Measurements from ENCODE around the gene IGF1R.
"Not testable (repeated sequence)": the region's sequence is repeated elsewhere in the genome, so short reads cannot be mapped to it uniquely, and the experiment has no call there.

Gene IGF1R

GRCh38 chr15:98999233-98999632 is 350.9 kb downstream of the IGF1R start:
- ChIA-PET POLR2A (no interaction called here), CTCF (no interaction called here)
- TF ChIP-seq CTCF (IDR thresholded peaks at IDR 0.05; ENCODE audit: control extremely low read depth, extremely low read depth, low read depth, missing control alignments): no peak
- DNase-seq (ENCODE audit: extremely low spot score): no peak

- TF ChIP-seq CTCF (IDR thresholded peaks at IDR 0.05; ENCODE audit: control extremely low read depth, extremely low read depth, low read depth, missing control alignments): no peak
- ChIA-PET CTCF (no interaction called here), POLR2A (no interaction called here)
- no peak for DNase-seq (ENCODE audit: extremely low spot score)
These were observed 353.9 kb downstream of the IGF1R start for GRCh38 chr15:99002226-99002625.

DNA sequence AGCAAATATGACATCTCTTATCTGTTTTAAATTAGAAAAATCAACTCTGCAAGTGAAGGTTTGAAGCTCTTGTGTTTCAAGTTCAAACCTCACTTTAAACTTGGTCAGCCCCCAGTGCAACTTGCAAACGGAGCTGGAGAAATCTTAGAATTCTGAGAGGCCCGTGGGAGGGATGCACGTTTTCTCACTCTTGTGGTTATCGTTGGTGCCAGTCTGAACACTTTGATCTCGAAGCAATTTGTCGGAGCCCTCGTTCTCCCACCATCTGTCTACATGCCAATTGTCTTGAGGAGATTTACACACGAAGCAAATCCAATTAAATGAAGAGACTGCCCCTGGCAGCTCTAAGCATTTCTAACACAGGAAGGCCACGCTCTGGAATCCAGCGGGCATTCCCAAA is 355.0 kb downstream of the IGF1R start:
- CTCF ChIA-PET: interaction anchor here (0.9 kb wide), 1 partner anchor 19 kb away, joined by 3 read pairs; no protein-coding TSS in a partner anchor
- POLR2A ChIA-PET; DNase-seq (ENCODE audit: extremely low spot score): not testable (repeated sequence)

DNA sequence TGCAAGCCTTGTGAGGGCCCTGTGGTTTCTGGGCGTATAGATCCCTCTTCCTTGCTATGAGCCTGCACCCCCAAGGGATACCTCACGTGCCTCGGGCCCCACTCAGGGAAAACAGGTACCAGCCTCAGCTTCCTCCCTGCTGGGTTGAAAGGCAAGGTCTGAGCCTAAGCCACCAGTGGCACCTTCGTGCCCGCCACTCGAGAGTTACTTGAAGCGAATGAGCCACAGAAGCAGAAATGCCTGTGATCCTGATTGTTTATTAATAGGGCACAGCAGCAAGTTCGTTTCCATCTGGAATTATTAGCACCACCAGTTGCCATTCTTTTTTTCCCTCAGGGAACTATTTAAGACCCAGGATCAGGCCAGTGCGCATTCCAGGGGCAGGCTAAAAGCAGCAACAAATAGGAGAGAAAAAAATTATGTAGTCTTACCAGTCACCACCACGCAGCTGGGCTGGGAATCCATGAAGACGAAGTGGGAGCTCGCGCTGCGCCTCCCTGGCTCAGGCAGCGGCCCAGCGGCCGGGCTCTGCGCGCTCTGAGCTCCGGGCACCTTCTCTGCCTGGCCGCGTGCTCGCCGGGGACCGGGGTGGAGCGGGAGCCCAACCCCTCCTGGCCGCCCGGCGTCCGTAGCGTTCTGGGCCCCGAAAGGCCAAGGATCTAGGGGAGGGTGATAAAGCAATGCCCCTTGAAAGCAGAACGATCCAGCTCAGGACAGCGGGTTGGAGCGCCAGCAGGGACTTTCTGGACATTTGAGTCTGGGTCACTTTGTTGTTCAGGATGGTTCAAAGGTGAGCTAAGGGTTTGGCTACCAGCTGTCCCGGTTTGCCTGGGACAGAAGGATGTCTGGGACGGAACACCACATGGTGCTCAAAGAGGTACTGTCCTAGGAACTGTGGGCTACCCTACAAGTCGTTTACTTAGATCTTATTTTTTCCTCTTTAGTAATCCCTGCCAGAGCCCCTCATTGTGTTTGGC is 356.9 kb downstream of the IGF1R start:
- DNase-seq (ENCODE audit: extremely low spot score); POLR2A ChIA-PET: not testable (repeated sequence)
- CTCF ChIA-PET: interaction anchor here (1.7 kb wide), 1 partner anchor 8 kb away, joined by 4 read pairs; no protein-coding TSS in a partner anchor

DNA sequence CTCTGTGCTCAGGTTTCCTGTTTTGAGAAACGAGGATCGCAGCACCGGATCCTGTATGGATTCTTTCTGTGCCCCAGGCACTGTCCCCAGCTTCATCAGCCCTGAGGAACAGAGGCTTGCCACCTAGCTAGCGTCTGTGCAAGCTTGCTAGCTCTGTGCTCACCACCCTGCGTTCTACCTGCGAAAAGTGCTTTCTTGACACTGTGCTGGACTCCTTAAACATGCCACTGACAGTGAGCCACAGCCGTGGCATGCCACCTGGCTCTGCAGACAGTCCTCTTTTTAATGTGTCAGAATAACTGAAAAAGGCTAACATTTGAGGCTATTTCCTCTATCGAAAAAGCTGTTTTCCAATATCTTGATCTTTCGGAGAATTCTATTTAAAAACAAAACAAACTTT is 357.8 kb downstream of the IGF1R start:
- TF ChIP-seq CTCF (IDR thresholded peaks at IDR 0.05; ENCODE audit: control extremely low read depth, extremely low read depth, low read depth, missing control alignments): no peak
- no peak for DNase-seq (ENCODE audit: extremely low spot score)
- ChIA-PET POLR2A (no interaction called here), CTCF (interaction anchor here (1.5 to 1.7 kb wide), 2 partner anchors 9 to 16 kb away, joined by 3 to 4 read pairs; no protein-coding TSS in a partner anchor)

DNA sequence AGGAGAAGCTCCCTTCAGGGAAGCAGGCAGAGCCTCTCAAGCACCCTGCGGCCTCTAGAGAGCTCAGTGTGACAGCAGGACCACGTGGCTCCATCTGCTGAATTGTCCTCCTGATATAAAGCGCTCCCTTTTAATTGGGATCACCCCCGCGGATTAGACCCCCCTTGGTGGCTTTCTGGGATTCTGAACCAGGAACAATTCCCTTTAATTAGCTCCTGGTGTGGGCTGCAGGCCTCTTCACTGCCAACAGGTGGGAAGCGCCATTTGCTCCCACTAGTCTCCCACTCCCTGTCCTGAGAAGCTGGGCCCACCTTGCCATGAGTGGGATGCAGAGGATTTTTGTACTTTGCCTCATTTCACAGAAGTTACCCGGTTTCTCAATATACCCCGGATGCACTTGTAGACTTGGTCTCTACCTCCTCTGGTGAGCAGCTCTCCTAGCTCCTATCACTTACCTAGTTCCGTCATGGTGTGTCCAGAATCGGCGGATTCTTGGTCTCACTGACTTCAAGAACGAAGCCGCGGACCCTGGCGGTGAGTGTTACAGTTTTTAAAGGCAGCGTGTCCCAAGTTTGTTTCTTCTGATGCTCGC is 358.7 kb downstream of the IGF1R start:
- no peak for TF ChIP-seq CTCF (IDR thresholded peaks at IDR 0.05; ENCODE audit: control extremely low read depth, extremely low read depth, low read depth, missing control alignments)

DNA sequence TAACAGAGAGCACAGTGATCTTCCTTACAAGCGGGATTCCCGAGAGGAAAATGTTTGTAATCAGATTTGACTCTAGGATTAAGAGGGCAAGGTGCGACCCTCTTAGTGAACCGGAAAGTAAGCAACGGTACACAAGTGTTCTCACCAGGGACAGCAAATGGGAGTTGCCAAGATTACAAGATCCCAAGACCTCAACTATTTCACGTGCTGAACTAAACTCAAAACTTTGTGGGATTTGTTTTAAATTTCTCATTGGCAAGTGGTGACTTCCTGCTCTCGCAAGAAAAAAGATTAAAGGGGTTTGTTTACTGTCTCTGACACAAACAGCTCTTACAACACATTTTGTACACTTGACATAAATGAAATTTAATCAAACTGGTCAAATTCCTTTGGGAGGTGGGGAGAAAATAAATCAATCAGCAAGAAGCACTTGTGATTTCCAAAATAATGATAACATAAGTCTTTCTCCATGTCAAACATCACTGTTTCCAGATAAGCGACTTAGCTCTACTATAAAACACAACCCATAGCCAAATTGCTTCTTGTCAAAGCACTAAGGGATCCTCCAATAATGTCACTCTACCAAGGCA is 361.5 kb downstream of the IGF1R start:
- POLR2A ChIA-PET: no interaction called here
- CTCF ChIA-PET: interaction anchor here (1.0 kb wide), 2 partner anchors 14 to 49 kb away, joined by 3 read pairs; no protein-coding TSS in a partner anchor
- no peak for DNase-seq (ENCODE audit: extremely low spot score)
- no peak for TF ChIP-seq CTCF (IDR thresholded peaks at IDR 0.05; ENCODE audit: control extremely low read depth, extremely low read depth, low read depth, missing control alignments)

More for the DNA sequence above, 358.7 kb downstream of the IGF1R start:
- DNase-seq (ENCODE audit: extremely low spot score): no peak
- CTCF ChIA-PET: interaction anchor here (1.3 to 1.7 kb wide), 3 partner anchors 10 to 50 kb away, joined by 3 to 4 read pairs (median 3); no protein-coding TSS in a partner anchor
- POLR2A ChIA-PET: no interaction called here

Measured in GM10248 (cell line).